SK-N-SH treated with all-trans-retinoic acid at 6 μM for 48 hours (cell line): Measurements from ENCODE around the gene LRP3.

Source experiments
- CREB5 ChIP-seq: fragments of 250-450 bp; sonication (Bioruptor Pico); IDR thresholded peaks from 2 replicates; pipeline ENCODE4 v1.5.1; 2020; ENCODE audit warnings: low read depth, mild to moderate bottlenecking, moderate library complexity
- ESRRG ChIP-seq: fragments of 250-450 bp; sonication (Bioruptor Pico); IDR thresholded peaks from 2 replicates; pipeline ENCODE4 v1.6.1; 2021; ENCODE audit warnings: mild to moderate bottlenecking
- GLIS3 ChIP-seq: fragments of 250-450 bp; sonication (Bioruptor Pico); IDR thresholded peaks from 2 replicates; pipeline ENCODE4 v1.5.0; 2020; ENCODE audit warnings: mild to moderate bottlenecking, moderate library complexity
- PATZ1 ChIP-seq: fragments of 250-450 bp; sonication (Bioruptor Pico); IDR thresholded peaks from 2 replicates; pipeline ENCODE4 v1.8.0; 2020; ENCODE audit warnings: mild to moderate bottlenecking, moderate library complexity, borderline replicate concordance
- POU6F1 ChIP-seq: fragments of 250-450 bp; sonication (Bioruptor Pico); IDR thresholded peaks from 2 replicates; pipeline ENCODE4 v1.8.0; 2021; ENCODE audit warnings: low read depth, mild to moderate bottlenecking, moderate library complexity, borderline replicate concordance
- RARB ChIP-seq: fragments of 250-450 bp; sonication (Bioruptor Pico); IDR thresholded peaks from 2 replicates; pipeline ENCODE4 v1.8.0; 2021; ENCODE audit warnings: mild to moderate bottlenecking, moderate library complexity
- SNAI2 ChIP-seq: fragments of 250-450 bp; sonication (Bioruptor Pico); IDR thresholded peaks from 2 replicates; pipeline ENCODE4 v1.5.0; 2020; ENCODE audit warnings: mild to moderate bottlenecking, moderate library complexity
- TOX ChIP-seq: fragments of 250-450 bp; sonication (Bioruptor Pico); IDR thresholded peaks from 2 replicates; pipeline ENCODE4 v1.8.0; 2021; ENCODE audit warnings: mild to moderate bottlenecking, moderate library complexity, borderline replicate concordance
- TSHZ2 ChIP-seq: fragments of 250-450 bp; sonication (Bioruptor Pico); IDR thresholded peaks from 2 replicates; pipeline ENCODE4 v1.5.0; 2020; ENCODE audit warnings: mild to moderate bottlenecking, moderate library complexity
- ZFP3 ChIP-seq: fragments of 250-450 bp; sonication (Bioruptor Pico); IDR thresholded peaks from 2 replicates; pipeline ENCODE4 v1.5.0; 2020; ENCODE audit warnings: mild to moderate bottlenecking, moderate library complexity
- ZFP30 ChIP-seq: fragments of 450-650 bp; formaldehyde crosslinking; IDR thresholded peaks from 2 replicates; pipeline ENCODE4 v1.5.0; 2022; ENCODE audit warnings: mild to moderate bottlenecking, moderate library complexity
- ZNF565 ChIP-seq: fragments of 450-650 bp; formaldehyde crosslinking; conservative IDR thresholded peaks from 2 replicates; pipeline ENCODE4 v1.5.0; 2020; ENCODE audit warnings: low read depth, mild to moderate bottlenecking, moderate library complexity

GRCh38 chr19:33186431-33187182, 7.5 kb upstream of the LRP3 start:
- no peak for TF ChIP-seq RARB (CRISPR knock-in tag)
- no peak for TF ChIP-seq ZNF565 (CRISPR knock-in tag)
- no peak for TF ChIP-seq CREB5
- no peak for TF ChIP-seq ESRRG (CRISPR knock-in tag)
- TF ChIP-seq SNAI2 (CRISPR knock-in tag) = no peak
- no peak for TF ChIP-seq PATZ1 (CRISPR knock-in tag)
- no peak for TF ChIP-seq ZFP30 (CRISPR knock-in tag)
- no peak for TF ChIP-seq POU6F1
- TF ChIP-seq TOX (CRISPR knock-in tag) = no peak
- TF ChIP-seq GLIS3 = no peak
- TF ChIP-seq ZFP3 (CRISPR knock-in tag) = no peak
- no peak for TF ChIP-seq TSHZ2 (CRISPR knock-in tag)
